Measurements from ENCODE around the gene RAB1A.
"Not testable (repeated sequence)": the region's sequence is repeated elsewhere in the genome, so short reads cannot be mapped to it uniquely, and the experiment has no call there.

The RAB1A gene

DNA sequence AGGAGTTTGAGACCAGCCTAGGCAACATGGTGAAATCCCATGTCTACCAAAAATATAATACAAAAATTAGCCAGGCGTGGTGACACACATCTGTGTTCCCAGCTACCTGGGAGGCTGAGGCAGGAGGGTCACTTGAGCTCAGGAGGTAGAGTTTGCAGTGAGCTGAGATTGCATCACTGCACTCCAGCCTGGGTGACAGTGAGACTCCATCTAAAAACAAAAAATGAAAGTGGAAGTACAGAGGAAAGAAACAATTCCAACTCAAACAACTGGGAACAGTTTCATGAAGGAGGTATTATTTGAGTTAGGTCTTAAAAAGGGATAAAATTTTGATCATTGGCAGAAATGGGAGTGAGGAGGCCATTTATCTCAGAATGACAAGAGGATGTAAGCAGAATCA lies 6.3 kb upstream of the RAB1A start:
- no peak for DNase-seq (ENCODE audit: low read depth, low spot score)

DNA sequence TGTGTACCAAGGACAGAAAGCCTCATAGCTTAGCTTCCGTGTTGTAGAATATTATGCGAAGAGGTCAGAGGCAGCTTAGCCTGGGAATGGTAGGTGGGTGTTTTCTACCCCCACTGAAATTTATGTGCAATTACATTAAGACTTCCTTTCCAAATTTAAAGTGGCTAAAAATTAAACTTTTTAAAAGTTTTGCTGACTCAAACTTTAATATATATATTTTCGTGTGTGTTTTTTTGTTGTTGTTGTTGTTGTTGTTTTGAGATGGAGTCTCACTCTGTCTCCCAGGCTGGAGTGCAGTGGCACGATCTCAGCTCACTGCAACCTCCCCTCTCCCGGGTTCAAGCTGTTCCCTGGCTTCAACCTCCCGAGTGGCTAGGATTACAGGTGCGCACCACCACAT lies 4.3 kb upstream of the RAB1A start:
- DNase-seq (ENCODE audit: low read depth, low spot score): no peak

DNA sequence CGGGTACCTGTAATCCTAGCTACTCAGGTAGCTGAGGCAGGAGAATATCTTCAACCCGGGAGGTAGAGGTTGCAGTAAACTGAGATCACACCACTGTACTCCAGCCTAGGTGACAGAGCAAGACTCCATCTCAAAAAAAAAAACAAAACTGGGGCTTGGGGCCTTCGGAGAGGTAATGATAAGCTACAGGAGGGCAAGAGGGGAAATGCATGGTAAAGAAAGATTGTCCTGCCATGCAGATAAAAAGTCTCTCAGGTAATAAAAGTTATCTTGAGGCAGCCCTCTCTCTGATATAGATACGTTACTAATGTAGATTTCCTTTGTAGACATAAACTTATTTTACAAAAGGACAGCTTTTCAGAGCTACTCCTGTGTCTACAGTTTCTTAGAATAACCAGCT lies 3.7 kb upstream of the RAB1A start:
- DNase-seq (ENCODE audit: low read depth, low spot score): no peak

GRCh38 chr2:65132930-65133329 lies 3.0 kb upstream of the RAB1A start:
- not testable (repeated sequence) for DNase-seq (ENCODE audit: low read depth, low spot score)

GRCh38 chr2:65130664-65131175 lies 814 bp upstream of the RAB1A start:
- DNase-seq (ENCODE audit: low read depth, low spot score): no peak

DNA sequence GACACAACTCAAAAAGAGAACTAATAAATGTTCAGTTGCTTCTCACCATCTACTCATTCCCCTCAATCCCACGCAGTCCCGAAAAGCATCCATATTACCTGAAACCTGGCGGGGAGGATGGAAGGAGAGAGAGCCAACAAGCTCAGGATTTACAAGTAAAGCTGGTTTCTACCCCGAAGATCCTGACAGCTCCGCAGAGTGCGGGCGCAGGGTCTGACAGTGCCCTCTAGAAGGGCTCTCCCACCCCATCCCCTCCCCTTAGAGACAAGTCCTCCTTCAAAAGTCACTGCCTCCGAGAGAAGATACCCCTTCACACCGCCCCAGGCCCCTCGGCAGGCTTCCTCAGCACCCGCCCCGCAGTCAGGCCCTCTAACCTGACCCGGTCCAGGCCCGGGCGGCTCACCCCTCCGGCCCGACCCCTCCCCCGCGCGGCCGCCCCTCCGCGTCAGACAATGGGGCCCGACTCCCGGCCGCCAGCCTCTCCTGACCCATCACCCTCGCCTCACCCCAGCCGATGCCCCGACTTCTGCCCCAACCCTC lies 550 bp downstream of the RAB1A start:
- no peak for DNase-seq (ENCODE audit: low read depth, low spot score)

DNA sequence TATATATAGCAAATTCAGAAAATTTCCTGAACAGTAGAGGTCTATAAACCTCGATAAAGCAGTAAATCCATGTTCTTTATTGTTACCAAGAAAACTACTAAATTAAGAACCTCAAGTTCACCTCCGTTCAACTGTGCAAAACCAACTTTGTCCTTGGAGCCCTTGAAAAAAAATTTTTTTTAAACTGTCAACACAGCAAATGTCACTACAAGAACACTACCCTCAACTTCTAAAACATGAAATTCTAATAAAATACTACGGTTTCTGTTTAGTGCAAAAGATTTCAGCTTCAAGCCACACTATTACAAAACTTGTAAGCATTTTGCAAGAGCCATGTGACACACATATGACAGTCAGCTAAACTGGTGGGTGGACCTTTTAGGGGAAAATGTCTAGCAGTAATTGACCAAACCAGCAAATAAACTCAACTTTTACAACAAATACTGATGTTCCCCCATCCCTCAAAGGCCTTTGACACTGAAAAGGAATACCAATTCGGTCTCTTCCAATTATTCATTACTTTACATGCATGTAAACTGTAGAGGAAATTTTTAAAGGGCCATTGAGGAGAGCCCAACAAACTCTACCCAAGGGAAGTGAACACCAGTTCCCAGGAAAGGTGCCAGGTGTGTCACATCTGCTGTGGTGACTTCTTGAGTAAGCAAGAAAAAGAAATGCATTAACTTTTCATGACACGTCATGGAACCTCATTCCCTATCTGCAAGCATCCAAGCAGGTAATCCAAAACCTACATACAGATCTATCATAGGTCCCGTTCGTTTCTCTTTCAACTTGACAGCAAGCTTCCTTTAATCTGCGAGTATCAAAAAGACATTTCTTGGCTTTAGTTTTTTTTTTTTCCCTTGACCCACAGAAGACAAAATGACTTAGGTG lies 1.4 kb downstream of the RAB1A start:
- DNase-seq (ENCODE audit: low read depth, low spot score): no peak

- not testable (repeated sequence) for DNase-seq (ENCODE audit: low read depth, low spot score)
These were observed 4.4 kb downstream of the RAB1A start for GRCh38 chr2:65125457-65125856.

GRCh38 chr2:65122313-65122712 lies 7.6 kb downstream of the RAB1A start:
- no peak for DNase-seq (ENCODE audit: low read depth, low spot score)

- no peak for DNase-seq (ENCODE audit: low read depth, low spot score)
These were observed 8.8 kb downstream of the RAB1A start for GRCh38 chr2:65120990-65121693.

GRCh38 chr2:65116645-65117044 lies 13.3 kb downstream of the RAB1A start:
- no peak for DNase-seq (ENCODE audit: low read depth, low spot score)

DNA sequence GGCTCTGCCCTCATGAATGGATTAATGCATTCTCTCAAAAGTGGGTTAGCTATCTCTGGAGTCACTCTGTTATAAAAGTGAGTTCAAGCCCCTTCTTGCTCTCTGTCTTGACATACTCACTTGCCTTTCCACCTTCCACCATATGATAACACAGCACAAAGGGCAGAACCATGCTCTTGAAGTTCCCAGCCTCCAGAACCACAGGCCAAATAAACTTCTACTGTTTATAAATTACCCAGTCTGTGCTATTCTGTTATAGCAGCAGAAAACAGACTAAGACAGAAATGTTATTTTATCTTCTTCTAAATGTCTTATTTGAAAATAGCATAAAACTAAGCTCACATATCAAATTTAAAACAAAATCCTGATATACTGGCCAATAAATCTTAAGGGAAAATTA lies 15.0 kb downstream of the RAB1A start:
- DNase-seq (ENCODE audit: low read depth, low spot score): no peak

- DNase-seq (ENCODE audit: low read depth, low spot score): no peak
These were observed 16.1 kb downstream of the RAB1A start for GRCh38 chr2:65113816-65114215.

- no peak for DNase-seq (ENCODE audit: low read depth, low spot score)
These were observed 16.7 kb downstream of the RAB1A start for GRCh38 chr2:65113229-65113628.

- no peak for DNase-seq (ENCODE audit: low read depth, low spot score)
These were observed 17.3 kb downstream of the RAB1A start for GRCh38 chr2:65112633-65113032.

DNA sequence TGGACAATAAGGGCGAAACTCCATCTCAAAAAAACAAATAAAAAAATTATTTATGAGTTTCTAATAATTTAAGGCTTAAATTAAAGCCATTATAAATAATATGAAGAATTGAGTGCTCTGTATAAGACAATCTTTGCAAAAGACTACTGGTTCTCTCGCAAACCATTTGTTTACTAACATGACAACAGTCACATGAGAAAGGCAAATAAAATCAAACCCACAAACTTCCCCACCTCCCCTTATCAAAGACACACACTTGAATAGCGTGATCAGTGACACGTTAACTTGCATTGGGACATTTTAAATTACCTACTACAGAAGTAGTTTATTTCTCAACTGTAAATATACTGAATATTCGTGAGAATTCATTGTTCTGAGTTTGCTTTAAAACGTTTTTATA lies 21.1 kb downstream of the RAB1A start:
- DNase-seq (ENCODE audit: low read depth, low spot score): no peak

GRCh38 chr2:65107530-65107929 lies 22.4 kb downstream of the RAB1A start:
- DNase-seq (ENCODE audit: low read depth, low spot score): no peak

DNA sequence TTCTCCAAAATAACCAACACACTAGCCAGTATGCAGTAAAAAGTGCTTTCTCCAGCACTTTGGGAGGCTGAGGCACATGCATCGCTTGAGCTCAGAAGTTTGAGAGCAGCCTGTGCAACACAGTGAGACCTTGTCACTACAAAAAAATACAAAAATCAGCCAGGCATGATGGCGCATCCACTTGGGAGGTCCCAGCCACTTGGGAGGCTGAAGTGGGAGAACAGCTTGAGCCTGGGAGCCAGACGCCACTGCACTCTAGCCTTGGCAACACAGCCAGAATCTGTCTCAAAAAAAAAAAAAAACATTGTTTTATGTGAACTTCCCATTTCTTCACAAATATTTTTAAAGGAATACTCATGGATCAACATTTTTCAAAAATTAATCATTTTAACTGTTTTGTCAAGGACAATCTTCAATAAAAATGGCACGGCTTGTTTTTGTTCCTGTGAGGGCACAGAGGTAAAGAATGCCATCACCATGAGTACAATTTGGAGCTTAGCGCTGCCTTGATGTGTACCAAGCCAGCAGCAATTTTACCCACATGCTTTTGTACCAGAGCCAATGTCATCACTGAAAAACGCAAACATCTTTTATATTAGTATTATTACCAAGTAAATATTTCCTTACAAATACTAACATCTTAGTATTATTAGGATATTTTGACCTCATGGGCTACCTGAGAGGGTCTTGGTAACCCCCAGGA lies 26.7 kb downstream of the RAB1A start:
- DNase-seq (ENCODE audit: low read depth, low spot score): no peak

DNA sequence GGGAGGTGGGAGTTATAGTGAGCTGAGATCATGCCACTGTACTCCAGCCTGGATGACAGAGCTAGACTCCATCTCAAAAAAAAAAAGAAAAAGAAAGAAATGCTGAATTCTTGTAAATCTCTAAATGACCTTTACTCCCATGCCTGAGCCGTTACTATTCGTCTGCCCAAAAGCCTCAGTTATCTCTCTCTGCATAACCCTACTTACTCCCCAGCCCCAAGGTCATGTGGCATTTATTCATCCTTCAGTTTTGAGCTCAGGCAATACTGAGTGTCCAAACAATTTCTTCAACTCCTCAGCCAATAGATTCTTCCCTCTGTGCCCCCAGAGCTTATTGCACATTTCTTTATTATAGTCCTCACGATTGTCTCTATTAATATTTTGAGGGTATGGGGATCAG lies 28.8 kb downstream of the RAB1A start:
- DNase-seq (ENCODE audit: low read depth, low spot score): no peak

DNA sequence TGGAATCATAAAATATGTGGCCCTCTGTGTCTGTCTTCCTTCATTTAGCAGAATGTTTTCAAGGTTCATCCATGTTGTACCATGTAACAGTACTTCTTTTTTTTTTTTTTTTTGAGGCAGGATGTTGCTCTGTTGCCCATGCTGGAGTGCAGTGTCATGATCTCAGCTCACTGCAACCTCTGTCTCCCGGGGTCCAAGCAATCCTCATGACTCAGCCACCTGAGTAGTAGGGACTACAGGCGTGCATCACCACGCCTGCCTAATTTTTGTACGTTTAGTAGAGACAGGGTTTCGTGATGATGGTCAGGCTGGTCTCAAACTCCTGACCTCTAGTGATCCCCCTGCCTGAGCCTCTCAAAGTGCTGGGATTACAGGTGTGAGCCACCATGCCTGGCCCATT lies 31.2 kb downstream of the RAB1A start:
- DNase-seq (ENCODE audit: low read depth, low spot score): no peak

- no peak for DNase-seq (ENCODE audit: low read depth, low spot score)
These were observed 32.1 kb downstream of the RAB1A start for GRCh38 chr2:65097844-65098243.

GRCh38 chr2:65096948-65097347 lies 33.0 kb downstream of the RAB1A start:
- no peak for DNase-seq (ENCODE audit: low read depth, low spot score)

Data from iPS DF 19.7 (cell line).